GM18511 (cell line): ENCODE results near the gene TEX28.
"Not testable (repeated sequence)": the region's sequence is repeated elsewhere in the genome, so short reads cannot be mapped to it uniquely, and the experiment has no call there.

Experiments used
- ATAC-seq: cut with Tn5 transposase; IDR thresholded peaks from one replicate; pipeline ENCODE4 v1.9.1; 2021; ENCODE audit warnings: mild to moderate bottlenecking, moderate library complexity; ENCODE audit not compliant: unreplicated experiment

Gene TEX28

DNA sequence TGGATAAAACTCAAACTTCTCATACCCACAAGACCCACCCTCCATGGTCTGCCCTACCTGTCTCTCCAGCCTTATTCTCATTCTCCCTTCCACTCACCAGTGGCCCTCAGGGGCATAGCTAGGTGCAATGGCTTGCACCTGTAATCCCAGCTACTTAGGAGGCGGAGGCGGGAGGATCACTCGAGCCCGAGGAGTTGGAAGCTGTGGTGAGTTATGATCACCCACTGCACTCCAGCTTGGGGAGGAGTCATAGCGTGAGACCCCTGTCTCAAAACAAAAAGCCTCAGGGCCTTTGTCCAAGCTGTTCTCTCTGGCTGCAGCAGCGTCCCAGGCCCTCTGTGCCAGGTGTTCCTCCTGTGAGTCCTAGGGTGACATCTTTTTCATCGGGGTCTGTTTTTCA, 17.2 kb upstream of the TEX28 start:
- no peak for ATAC-seq

DNA sequence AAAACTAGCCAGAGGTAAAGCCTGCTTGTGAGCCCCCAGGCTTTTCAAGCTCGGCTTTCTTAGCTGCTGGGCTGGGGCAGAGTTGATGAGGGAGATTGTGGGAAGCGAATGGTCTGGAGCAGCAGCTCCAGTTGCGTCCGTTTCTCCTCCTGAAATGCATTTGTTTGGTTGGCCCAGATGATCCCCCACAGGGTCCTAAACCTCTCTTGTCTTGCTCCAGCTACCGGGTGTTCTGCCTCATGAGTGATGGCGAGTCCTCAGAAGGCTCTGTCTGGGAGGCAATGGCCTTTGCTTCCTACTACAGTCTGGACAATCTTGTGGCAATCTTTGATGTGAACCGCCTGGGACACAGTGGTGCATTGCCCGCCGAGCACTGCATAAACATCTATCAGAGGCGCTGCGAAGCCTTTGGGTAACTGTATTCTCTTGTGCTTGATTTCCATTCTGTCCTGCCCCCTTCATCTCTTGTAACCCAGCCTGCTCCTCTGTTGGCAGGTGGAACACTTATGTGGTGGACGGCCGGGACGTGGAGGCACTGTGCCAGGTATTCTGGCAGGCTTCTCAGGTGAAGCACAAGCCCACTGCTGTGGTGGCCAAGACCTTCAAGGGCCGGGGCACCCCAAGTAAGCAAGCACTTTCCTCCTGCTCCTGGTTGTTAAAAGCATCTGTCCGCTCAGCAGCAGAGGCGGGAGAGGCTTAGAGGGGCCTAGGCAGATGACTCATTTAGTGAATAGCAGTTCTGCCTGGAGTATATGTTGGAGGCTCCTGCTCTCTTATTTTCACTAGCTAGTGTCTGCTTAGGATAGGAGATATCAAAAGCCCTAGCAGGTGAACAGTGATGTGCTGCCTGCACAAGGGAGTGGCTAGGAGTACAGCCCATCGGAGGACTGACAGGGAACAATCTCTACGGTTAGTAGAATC, 16.0 kb upstream of the TEX28 start:
- no peak for ATAC-seq

GRCh38 chrX:154309041-154309775, 14.3 kb upstream of the TEX28 start:
- ATAC-seq, result no peak

- no peak for ATAC-seq
These were observed 13.4 kb upstream of the TEX28 start for GRCh38 chrX:154308108-154308946.

- ATAC-seq, result no peak
These were observed 12.3 kb upstream of the TEX28 start for GRCh38 chrX:154307202-154307601.

- ATAC-seq, result no peak
These were observed 10.7 kb upstream of the TEX28 start for GRCh38 chrX:154305541-154306205.

GRCh38 chrX:154304846-154305245, 9.9 kb upstream of the TEX28 start:
- no peak for ATAC-seq

DNA sequence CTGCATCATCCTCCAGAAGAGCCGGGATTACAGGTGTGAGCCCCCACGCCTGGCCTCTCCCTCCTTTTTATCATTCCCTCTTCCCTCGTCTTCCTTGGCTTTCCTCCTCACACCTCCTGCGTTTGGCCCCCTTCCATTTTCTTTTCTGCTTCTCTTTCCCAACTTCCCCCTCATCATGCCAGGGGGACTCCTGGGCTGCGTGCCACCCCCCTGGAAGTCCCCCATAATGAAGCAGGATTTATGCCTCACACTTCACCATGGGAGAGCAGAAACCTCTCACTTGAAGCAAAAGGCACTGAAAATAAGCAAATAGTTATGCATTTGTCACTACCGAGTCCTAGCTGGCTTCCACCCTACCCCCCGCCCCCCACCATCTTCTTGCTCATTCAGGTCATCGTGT, 8.6 kb upstream of the TEX28 start:
- ATAC-seq, result no peak

- not testable (repeated sequence) for ATAC-seq
These were observed 8.1 kb upstream of the TEX28 start for GRCh38 chrX:154302998-154303397.

GRCh38 chrX:154300816-154301215, 5.9 kb upstream of the TEX28 start:
- ATAC-seq, result no peak

GRCh38 chrX:154298312-154298711, 3.4 kb upstream of the TEX28 start:
- ATAC-seq, result no peak

- ATAC-seq, result no peak
These were observed 1.8 kb upstream of the TEX28 start for GRCh38 chrX:154296731-154297130.

GRCh38 chrX:154295664-154296310, 863 bp upstream of the TEX28 start, which contains the start of gene TKTL1:
TKTL1 (plus strand) TSS chrX:154295795; CDS start chrX:154295860, 65 bp downstream.
- no peak for ATAC-seq

DNA sequence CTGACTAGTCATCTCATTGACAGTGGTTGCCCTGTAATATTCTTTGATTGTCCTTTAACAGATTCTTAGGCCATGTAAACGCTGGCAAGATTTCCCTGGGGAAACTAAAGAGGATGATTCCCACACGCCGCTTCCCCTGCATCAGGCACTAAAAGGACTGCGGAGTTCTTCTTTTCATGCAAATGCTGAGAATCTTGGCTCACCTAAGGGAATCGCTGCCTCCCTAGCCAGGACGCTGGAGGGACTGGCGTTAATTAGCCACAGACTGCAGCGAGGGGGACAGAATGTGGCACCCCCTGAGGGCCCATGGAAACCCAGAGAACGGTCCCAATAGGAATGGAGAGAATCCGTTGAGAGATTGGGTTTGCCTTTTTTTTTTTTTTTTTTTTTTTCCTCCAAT, 8.5 kb downstream of the TEX28 start:
- ATAC-seq, result not testable (repeated sequence)

DNA sequence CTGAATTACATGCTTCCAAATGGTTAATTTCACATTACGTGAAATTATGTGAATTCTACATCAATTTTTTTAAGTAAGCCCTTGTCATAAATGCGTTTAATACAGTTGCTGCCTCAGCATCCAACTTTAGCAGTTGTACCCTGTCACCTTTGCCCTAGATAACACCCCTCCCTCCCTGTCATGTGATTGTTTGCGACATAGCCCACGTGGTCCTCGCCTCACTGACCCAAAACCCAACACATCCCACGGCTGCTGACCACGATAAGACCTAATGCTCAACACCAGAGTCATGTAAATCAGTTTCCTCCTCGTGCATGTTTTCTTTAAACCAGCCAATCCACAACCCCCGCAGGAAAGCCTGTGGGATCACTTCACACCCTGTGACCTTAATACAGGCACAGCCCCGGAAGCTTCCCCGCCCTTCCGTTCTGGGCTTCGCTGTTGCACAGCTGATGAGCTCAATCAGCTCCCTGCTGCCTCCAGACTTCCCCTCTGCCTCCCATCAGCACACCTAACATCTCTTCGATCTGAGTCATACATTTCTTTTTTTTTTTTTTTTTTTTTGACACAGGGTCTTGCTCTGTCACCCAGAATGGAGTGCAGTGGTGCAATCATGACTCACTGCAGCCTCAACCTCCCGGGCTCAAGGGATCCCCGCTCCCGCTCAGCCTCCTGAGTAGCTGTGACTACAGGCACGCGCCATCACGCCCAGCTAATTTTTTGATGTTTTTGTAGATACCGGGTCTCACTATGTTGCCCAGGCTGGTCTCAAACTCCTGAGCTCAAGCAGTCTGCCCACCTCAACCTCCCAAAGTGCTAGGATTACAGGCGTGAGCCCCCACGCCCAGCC, 10.2 kb downstream of the TEX28 start:
- peak; percentile 80 for ATAC-seq

DNA sequence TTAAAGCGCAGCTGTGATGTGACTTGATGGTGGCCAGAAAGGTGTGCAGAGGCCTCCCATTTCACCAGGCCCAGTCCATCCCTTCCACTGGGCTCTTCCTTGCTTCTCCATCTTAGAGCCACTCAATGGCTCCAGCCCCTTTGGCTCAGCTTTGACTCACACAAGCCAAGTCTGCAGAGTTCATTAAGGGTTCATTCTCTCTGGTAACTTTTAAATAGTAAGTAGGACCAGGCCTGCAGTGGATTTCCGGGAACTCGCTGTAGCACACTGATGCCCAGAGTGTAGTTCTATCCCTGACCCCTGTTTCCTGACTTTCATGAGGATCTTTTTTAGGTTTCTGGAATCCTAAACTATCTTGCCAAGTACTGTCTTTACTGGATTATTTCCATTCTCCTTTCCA, 25.7 kb downstream of the TEX28 start:
- ATAC-seq, result not testable (repeated sequence)

DNA sequence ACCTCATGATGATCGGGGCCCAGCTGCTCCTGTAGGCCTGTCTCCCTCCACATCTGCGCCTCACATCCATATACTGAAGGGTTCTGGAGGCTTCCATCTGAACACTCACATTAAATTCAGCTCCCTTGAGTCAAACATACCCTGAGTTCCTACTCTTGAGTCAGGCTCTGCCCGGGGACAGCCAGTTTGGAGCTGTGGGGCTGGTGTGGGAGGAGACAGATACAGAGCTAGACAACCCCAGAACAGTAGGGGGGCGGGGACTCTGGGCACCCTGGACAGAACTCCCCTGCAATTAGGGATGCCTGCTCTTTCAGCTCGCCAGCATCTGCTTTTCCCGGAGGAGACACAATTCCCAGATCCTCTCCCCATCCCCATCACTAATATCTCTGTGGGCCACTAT, 31.9 kb downstream of the TEX28 start:
- not testable (repeated sequence) for ATAC-seq

DNA sequence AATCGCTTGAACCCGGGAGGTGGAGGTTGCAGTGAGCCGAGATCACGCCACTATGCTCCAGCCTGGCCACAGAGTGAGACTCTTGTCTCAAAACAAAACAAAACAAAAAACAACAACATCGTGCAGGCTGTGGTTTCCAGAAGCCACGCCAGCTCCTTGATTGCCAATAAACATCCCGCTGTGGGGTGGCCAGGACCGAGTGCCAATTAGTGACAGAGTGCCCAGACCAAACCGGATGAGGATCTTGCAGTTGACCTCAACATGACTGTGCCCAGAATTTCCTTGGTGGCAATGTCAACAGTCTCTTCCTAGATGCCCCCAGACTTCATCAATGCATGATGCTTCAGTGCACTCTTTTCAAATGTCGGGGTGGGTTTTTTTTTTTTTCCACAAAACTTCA, 36.2 kb downstream of the TEX28 start:
- ATAC-seq, result not testable (repeated sequence)

DNA sequence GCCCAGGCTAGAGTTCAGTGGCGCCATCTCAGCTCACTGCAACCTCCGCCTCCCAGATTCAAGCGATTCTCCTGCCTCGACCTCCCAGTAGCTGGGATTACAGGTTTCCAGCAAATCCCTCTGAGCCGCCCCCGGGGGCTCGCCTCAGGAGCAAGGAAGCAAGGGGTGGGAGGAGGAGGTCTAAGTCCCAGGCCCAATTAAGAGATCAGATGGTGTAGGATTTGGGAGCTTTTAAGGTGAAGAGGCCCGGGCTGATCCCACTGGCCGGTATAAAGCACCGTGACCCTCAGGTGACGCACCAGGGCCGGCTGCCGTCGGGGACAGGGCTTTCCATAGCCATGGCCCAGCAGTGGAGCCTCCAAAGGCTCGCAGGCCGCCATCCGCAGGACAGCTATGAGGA, 37.6 kb downstream of the TEX28 start, which contains the start of gene OPN1MW3:
OPN1MW3 (plus strand) TSS at position 301 of the 400 bp plus-strand sequence; CDS start at position 339, 38 bp downstream.
- not testable (repeated sequence) for ATAC-seq
